GM19035 (cell line): ENCODE measurements around the gene DRG1.
"Not testable (repeated sequence)": the region's sequence is repeated elsewhere in the genome, so short reads cannot be mapped to it uniquely, and the experiment has no call there.

Source experiments
- ATAC-seq: cut with Tn5 transposase; IDR thresholded peaks from one replicate; pipeline ENCODE4 v1.9.1; 2021; ENCODE audit not compliant: unreplicated experiment

Gene DRG1, protein sequence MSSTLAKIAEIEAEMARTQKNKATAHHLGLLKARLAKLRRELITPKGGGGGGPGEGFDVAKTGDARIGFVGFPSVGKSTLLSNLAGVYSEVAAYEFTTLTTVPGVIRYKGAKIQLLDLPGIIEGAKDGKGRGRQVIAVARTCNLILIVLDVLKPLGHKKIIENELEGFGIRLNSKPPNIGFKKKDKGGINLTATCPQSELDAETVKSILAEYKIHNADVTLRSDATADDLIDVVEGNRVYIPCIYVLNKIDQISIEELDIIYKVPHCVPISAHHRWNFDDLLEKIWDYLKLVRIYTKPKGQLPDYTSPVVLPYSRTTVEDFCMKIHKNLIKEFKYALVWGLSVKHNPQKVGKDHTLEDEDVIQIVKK

DNA sequence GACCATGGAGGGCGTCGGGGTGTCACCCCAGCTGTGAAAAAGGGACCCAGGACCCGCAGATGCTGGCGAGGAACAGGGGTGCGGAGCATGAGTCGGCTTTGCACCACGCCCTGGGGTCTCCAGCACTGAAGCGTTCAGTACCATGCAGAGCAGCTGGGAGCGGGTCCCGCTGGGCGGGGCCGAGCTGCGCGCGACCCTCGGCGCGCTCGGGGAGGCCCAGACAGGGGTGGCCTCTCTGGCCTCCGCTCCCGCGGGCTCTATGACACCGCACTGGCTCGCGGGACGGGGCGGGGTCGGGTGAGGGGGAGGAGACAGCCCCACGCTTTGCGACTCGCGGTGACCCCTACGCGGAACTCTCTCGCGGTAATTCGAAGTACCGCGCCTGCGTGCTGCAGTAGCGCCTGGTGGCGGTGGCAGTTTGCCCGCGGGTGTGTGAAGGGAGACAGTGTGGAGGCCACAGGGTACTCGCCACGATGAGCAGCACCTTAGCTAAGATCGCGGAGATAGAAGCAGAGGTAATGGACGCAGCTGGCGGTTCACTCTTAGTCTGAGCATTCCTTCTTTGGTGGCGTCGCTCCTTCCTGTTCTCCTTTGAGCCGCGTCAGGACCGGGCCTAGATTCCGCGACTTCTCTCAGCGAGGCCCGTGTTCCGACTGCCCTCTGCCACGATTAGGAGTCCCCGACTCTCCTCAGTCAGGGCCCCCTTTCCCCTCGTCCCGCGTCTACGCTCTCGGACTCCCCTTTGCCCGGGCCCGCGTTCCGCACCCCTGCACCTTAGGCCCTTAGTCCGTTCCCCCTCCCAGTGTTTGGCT, at the start of gene DRG1:
TSS of gene DRG1 (plus strand) at position 394 of the 812 bp plus-strand sequence. CDS start at position 474, 80 bp downstream.
- peak; percentile 96 for ATAC-seq

DNA sequence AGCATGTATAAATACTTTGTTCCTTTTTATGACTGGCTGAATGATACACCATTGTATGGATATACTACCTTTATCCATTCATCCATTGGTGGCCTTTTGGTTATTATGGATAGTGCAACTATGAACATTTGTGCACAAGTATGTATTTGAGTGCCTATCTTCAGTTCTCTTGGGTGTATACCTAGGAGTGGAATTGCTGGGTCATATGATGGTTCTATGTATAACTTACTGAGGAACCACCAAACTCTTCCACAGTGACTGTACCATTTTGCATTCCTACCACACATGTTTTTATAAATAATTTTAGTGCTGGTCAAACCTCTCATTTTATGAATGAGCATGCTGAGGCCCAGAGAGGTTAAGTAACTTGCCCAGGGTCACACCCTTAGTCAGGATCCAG, 49.4 kb upstream of the DRG1 start:
- ATAC-seq: no peak

DNA sequence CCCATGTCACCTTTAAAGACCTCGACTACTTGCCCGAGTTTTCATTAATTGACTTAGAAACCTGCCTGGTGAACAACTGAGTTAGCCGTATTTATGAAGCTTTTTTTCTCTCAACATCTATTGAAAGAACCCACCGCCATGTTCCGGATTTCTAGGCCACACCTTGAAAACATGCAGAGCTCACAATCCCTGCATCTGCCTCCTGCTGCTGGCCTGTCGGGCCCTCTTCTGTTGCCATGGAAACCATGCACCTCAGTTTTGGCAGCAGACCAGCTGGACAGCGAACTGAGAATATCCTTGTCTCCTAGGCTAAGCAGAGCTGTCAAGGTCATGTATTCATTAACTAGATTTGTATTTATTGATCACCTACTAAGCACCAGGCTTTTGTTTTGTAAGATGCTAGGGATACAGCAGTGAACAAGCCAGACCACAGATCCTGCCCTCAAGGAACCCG, 49.0 kb upstream of the DRG1 start:
- ATAC-seq: no peak

DNA sequence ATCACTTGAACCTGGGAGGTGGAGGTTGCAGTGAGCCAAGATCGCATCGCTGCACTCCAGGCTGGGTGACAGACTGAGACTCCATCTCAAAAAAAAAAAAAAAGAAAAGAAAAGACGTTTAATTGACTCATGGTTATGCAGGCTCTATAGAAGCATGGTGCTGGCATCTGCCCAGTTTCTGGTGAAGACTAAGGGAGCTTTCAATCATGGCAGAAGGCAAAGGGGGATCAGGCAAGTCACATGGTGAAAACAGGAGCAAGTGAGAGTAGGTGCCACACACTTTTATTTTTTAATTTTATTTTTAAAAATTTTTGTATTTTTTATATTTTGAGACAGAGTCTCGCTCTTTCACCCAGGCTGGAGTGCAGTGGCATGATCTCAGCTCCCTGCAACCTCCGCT, 44.9 kb upstream of the DRG1 start:
- no peak for ATAC-seq

DNA sequence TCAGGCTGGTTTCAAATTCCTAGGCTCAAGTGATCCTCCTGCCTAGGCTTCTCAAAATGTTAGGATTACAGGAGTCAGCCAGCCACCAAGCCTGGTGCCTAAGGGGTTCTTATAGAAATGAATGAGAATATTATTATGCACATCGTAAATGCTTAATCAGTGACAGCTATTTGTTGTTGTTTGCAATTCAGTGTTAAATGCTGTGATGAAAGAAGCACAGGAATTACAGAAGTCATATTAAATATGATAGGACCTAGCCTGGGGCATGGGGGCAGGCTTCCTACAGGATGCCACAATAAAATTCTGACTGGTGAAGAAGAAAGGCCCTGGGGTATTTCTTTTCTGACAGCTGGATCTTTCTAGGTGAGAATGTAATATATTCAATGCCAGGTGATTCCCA, 39.4 kb upstream of the DRG1 start:
- ATAC-seq: no peak

DNA sequence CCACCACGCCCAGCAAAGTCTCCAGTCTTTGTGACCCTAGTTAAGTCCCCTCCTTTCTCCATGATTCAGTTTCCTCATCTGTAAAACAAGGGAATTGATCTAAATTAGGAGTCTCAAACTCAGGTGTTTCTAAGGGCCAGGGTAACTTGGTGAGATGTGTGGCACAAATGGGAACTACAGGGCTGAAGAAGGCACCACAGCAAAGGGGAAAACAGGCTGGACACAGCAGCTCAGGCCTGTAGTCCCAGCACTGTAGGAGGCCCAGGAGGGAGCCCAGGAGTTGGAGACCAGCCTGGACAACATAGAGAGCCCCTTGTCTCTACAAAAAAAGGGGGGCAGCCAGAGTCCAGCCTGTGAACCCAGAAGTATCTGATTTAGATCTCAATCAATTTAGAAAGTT, 37.7 kb upstream of the DRG1 start:
- ATAC-seq: no peak

DNA sequence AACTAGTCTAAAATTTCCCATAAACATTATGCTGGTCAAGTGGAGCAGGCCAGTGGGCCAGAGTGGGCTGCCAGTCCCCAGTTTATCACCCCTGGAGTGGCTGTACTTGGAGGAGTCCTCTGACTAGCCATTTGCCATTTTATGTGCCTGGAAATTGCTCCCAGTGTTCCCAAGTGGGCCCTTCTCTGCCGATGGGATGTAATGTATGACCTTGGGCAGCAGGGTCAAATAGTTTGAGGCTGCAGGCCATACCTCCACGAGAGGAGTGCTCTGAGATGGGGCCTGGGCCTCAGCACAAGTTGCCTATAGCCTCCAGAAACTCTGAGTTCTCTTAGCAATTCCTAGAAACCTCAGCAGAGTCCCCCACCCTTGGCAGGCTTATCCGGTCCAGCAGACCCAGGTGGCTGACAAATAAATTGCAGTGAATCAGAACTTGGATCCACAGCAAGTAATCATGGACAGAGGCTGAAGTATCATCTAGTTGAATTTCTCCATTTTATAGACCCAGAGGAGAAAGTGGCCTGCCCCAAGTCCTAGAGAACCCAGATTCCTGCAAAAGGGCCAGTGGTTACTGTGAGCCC, 35.4 kb upstream of the DRG1 start:
- no peak for ATAC-seq

DNA sequence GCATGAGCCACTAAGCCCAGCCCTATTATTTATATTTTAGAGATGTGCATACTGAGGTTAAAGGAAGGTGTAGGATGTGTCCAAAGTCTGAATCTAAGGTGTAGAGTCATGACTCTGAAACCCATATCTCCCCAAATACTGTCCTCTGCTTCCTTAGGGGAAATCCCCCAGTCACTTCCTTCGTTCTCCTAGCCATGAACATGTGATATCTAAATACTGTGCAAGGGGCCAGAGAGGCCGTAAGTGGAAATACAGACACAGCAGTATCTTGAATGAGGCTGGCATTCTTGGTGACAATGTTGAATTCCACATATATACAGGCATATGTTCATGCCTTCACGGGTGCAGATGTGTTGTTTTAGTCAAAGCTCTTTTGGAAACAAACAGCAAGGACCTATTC, 32.0 kb upstream of the DRG1 start:
- no peak for ATAC-seq

DNA sequence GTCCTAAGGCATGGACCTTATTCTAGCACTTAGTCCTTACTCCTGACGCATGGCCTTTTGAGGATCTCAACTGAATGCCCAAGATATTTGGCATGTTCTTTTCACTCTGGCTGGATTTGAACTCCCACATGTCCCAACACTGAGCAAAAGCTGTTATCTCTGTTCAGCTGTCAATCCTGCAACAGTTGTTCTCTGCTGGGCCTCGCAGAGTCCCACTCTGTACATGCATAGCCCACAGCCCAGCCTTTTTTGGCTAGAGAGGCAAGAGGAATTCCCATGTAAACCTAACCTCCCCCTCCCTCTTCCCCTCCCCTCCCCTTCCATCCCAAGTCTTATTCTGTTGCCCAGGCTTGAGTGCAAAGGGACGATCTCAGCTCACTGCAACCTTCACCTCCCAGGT, 21.8 kb upstream of the DRG1 start:
- ATAC-seq: no peak

DNA sequence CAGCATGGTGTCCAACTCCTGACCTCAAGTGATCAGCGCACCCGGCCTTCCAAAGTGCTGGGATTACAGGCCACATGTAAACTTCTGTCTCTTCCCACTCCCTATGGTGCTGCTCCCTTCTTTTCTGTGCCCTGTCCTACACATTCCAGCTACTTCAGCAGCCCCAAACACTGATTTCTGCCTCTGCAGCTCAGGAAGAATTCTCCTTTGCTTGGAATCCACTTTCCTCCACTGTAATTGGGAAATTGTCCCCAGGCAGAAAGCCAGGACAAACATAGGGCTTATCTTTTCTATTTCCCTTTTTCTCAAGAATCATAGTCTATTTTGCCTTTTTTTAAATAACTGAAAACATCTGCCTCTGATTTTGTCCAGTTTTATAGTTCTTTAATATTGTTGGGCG, 21.3 kb upstream of the DRG1 start:
- ATAC-seq: no peak

DNA sequence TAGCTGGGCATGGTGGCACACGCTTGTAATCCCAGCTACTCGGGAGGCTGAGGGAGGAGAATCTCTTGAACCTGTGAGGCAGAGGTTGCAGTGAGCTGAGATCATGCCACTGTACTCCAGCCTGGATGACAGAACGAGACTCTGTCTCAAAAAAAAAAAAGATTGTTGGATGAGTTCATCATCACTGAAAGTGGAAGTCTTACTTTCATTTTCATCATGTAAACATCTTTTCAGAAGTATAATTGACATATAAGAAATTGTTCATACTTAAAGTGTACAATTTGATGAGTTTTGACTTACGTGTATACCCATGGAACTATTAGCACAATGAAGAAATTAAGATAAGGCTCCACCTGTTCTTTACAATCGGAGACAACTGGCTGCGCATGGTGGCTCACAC, 20.8 kb upstream of the DRG1 start:
- ATAC-seq: not testable (repeated sequence)

DNA sequence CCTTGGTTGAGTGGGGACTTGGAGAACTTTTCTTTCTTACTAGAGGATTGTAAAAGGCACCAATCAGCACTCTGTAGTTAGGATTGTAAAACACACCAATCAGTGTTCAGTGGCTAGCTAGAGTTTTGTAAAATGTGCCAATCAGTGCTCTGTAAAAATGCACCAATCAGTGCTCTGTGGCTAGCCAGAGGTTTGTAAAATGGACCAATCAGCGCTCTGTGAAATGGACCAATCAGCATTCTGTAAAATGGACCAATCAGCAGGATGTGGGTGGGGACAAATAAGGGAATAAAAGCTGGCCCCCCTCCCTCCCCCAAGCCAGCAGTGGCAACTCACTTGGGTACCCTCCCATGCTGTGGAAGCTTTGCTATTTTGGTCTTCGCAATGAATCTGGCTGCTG, 5.5 kb upstream of the DRG1 start:
- no peak for ATAC-seq

DNA sequence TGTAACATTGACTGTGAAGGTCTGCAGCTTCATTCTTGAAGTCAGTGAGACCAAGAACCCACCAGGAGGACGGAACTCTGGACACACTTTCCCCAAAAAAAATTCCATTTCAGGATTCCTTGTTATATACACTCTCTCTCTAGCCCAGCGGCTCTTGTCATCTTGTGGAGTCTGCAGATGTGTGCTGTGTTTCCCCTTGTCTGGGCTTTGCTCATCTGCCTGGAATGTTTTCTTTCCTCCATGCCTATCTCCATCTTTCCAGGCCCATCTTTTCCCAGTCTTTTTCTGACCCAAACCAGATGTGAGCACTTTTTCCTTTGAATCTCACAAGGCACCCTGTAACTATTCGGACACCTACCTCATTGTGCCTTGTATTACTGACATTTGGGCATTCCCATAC, 5.1 kb upstream of the DRG1 start:
- no peak for ATAC-seq

DNA sequence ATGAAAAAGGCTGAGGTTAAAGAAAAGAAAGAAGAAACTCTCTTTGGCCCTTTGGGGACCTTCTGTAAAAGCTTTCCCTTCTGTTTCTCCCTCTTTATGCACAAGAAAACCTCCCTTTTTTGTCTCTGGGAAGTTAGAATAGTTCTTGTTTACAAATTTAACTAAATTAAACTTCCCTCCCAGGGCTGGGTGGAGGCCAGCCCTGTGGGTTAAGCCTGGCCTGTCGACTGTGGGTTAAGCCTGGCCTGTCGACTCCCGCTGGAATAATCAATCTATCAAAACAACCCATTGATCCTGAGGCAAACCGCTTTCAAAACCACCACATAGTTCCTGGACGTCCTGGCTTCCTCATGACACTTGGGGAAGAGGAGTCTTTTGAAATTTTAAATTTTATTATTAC, 1.2 kb upstream of the DRG1 start:
- ATAC-seq: no peak

DNA sequence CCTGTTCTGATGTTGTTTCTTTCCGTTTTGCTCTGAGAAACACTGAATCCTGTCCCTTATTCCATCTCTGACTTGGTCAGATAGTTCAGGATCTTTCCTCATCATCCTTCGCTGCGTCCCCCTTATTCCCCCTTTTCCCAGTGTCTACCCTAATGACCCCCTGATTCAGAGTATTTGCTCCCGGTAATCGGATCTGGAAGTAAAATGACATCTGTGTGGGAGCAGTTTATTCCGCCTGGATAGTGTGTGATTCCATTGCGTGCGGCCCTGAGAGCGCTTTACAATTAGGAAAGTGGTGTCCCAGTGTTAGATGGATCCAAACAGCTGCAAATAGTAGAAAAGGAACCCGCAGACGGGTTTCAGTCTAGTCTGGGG, 606 bp downstream of the DRG1 start:
- ATAC-seq: no peak

DNA sequence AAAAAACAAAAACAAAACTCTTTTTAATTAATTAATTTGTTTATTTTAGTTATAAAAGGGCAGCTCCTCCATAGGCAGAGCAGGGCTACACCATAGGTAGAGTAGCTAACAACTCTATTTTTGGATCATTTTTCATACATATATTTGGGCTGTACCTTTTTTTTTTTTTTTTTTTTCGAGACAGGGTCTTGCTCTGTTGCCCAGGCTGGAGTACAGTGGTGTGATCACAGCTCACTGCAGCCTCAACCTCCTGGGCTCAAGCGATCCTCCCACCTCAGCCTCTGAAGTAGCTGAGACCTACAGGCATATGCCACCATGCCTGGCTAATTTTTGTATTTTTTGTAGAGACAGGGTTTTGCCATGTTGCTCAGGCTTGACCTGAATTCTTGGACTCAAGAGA, 2.9 kb downstream of the DRG1 start:
- ATAC-seq: not testable (repeated sequence)

DNA sequence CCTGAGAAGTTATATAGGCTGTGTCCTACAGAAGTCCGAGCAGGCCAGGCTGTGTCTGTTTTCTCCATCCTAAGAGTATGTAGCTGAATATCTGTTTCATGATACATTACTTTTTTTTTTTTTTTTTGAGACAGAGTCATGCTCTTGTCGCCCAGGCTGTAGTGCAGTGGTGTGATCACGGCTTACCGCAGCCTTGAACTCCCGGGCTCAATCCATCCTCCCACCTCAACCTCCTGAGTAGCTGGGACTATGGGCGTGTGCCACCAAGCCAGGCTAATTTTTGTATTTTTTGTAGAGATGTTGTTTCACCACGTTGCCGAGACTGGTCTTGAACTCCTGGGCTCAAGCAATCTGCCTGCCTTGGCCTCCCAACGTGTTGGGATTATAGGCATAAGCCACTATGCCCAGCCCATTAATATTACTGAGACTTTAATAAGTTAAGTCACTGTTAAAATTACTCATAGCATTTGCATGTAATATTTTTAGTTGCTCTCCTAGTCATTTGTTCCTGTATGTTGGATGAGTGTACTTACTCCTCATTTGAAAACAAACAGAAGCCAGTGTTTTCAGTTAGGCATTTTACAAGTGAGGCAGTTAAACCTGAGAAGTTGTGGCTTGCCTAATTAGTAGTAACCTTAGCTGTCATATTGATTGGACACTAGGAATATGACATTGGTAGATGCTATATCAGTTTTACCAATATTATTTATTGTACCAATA, 26.1 kb downstream of the DRG1 start:
- ATAC-seq: no peak

DNA sequence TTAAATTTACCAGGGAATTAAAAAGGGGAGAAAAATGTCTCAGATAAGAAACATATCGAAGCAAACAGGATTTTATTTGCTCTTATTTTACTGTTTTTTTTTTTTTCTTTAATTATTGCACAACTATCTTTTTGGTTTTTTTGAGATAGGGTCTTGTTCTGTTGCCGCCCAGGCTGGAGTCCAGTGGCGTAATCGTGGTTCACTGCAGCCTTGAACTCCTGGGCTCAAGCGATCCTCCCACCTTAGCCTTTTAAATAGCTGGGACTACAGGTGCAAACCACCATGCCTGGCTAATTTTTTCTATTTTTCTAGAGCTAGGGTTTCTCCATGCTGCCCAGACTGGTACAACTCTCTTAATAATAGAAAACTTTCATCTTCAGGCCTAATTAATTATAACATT, 32.5 kb downstream of the DRG1 start:
- no peak for ATAC-seq

DNA sequence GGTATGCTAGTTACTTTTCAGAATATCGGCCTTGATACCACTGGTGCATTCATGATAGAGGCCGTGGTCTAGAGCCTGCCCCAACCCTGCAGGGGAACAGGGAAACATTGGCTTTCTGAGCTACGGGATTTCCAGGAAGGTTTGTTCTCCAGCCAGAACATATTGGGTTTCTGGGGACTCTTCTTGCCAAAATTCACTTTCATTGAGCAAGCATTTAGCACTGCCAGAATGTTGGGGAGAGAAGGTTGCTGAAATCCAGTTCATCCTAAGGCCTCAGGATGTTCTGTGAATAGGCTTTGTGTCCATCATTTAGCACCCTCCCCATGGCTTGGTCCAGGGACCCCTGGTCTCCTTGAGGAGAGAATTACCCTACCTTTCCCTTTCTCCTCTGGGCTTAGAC, 36.7 kb downstream of the DRG1 start:
- ATAC-seq: no peak

DNA sequence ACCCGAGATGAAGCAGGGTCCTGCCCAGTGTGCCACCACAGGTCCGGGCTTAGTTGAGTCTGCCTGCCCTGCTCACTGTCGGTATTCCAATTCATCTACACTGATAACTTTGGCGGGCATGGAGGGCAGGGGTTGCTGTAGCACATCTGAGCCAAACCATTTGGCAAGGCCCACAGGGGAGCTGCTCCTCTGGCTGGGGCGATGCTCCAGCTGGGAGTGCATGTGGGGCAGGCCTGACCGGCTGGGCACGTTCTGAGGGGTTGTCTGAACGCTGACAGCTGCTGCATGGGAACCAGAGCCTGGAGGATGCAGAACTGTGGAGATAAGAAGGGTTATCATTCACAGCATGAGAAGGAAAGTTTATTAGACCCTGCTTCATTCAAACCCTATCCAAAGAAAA, 40.4 kb downstream of the DRG1 start:
- no peak for ATAC-seq

DNA sequence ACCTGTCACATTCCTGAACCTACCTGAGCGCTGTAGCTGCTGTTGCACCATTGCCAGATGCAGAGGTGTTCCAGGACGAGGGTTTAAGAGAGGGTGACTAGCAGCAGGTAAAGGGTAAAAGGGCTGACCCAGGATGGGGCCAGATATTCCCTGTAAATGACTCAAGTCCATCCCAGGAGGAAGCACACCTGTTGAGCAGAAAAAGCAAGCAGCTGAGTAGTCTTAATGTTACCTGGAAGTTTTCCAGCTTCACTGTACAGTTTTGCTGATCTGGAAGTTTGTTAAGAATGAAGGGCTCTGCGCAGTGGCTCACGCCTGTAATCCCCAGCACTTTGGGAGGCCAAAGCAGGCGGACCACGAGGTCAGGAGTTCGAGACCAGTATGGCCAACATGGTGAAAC, 41.3 kb downstream of the DRG1 start:
- ATAC-seq: no peak
